HepG2 (cell line): ENCODE results near the gene UBE2M. TPM values are rescaled to one million over a fixed set of nuclear protein-coding genes. Genes with fewer than 3 reads are reported as not detected.

Source experiments
- CBX5 ChIP-seq: sonication (generic); formaldehyde crosslinking; IDR thresholded peaks from 2 replicates; pipeline ENCODE4 v1.4.0; 2020; ENCODE audit warnings: missing genetic modification reagents, borderline replicate concordance
- IRX3 ChIP-seq: sonication (generic); formaldehyde crosslinking; IDR thresholded peaks from 2 replicates; pipeline ENCODE4 v1.8.1; 2023; ENCODE audit warnings: mild to moderate bottlenecking, low read depth, missing genetic modification reagents, borderline replicate concordance
- MTA1 ChIP-seq: sonication (generic); formaldehyde crosslinking; IDR thresholded peaks from 2 replicates; pipeline ENCODE4 v1.4.0; 2020; ENCODE audit warnings: missing genetic modification reagents, mild to moderate bottlenecking, borderline replicate concordance
- POLR2AphosphoS2 ChIP-seq: IDR thresholded peaks from 2 replicates; pipeline ENCODE4 v1.6.1; 2011; ENCODE audit warnings: low read depth, low read length, improper control_type of control experiment
- TARDBP ChIP-seq: sonication (generic); formaldehyde crosslinking; IDR thresholded peaks from 2 replicates; pipeline ENCODE4 v1.8.0; 2022; ENCODE audit warnings: mild to moderate bottlenecking, missing genetic modification reagents
- ZBTB1 ChIP-seq: sonication (generic); formaldehyde crosslinking; IDR thresholded peaks from 2 replicates; pipeline ENCODE4 v1.4.0; 2020; ENCODE audit warnings: missing genetic modification reagents, borderline replicate concordance
- ZFP36 ChIP-seq: fragments of 150-350 bp; IDR thresholded peaks from 2 replicates; pipeline ENCODE4 v1.6.1; 2018; ENCODE audit warnings: borderline replicate concordance, low read length, low read depth; ENCODE audit not compliant: partially characterized antibody
- ZMYM4 ChIP-seq: sonication (generic); formaldehyde crosslinking; IDR thresholded peaks from 2 replicates; pipeline ENCODE4 v1.8.1; 2023; ENCODE audit warnings: mild to moderate bottlenecking, missing genetic modification reagents
- ZNF44 ChIP-seq: sonication (generic); formaldehyde crosslinking; IDR thresholded peaks from 2 replicates; pipeline ENCODE4 v1.5.1; 2020; ENCODE audit warnings: mild to moderate bottlenecking, missing genetic modification reagents
- ZNF609 ChIP-seq: sonication (generic); formaldehyde crosslinking; IDR thresholded peaks from 2 replicates; pipeline ENCODE4 v1.4.0; 2020; ENCODE audit warnings: mild to moderate bottlenecking, missing genetic modification reagents, borderline replicate concordance
- ZNF746 ChIP-seq: sonication (generic); formaldehyde crosslinking; IDR thresholded peaks from 2 replicates; pipeline ENCODE4 v1.8.0; 2022; ENCODE audit warnings: mild to moderate bottlenecking, missing genetic modification reagents
- ZNF775 ChIP-seq: sonication (generic); formaldehyde crosslinking; IDR thresholded peaks from 2 replicates; pipeline ENCODE4 v1.4.0; 2020; ENCODE audit warnings: missing genetic modification reagents, mild to moderate bottlenecking, moderate library complexity, borderline replicate concordance
- ZSCAN9 ChIP-seq: IDR thresholded peaks from 2 replicates; pipeline ENCODE4 v1.6.1; 2016; ENCODE audit warnings: borderline replicate concordance
- polyA plus RNA-seq, 8 experiments: library from polyadenylated mRNA; depleted of rRNA in 3 of 8; stranded (reverse) in 7 of 8; unstranded in 1 of 8; fragments of >200 nt; fragmentation: Illumina TruSeq in 4 of 8; extraction: Trizol in 4 of 8; gene quantifications; 2 replicates each; pipeline versions ENCODE4 v1.2.1 to v1.2.3, GENCODE V29; 2011 to 2016; ENCODE audit warnings: low read depth in 4 of 8, missing spikeins in 1 of 8, mixed read lengths in 1 of 8; ENCODE audit not compliant: insufficient read depth in 1 of 8
- total RNA-seq, 5 experiments: library from RNA; depleted of rRNA; stranded (reverse); fragments of >200 nt; fragmentation: Illumina TruSeq; extraction: Trizol; gene quantifications; 2 replicates each; pipeline ENCODE4 v1.2.3, GENCODE V29; 2016; ENCODE audit warnings: low read depth in 1 of 5
- TF ChIP-seq, protein P1 (sequence below): sonication (generic); formaldehyde crosslinking; IDR thresholded peaks from 2 replicates; pipeline ENCODE4 v1.9.0; 2021; ENCODE audit warnings: missing genetic modification reagents, mild to moderate bottlenecking, borderline replicate concordance
- TF ChIP-seq, protein P2 (sequence below): IDR thresholded peaks from 2 replicates; pipeline ENCODE4 v1.6.1; 2012; ENCODE audit warnings: low read depth, low read length, improper control_type of control experiment

UBE2M gene
- total and polyA plus RNA-seq, 2 of the 13 experiments (the other 11 are each of a cell fraction or from before 2014, with no cell fraction given) = 36.2 to 50.3 TPM

DNA sequence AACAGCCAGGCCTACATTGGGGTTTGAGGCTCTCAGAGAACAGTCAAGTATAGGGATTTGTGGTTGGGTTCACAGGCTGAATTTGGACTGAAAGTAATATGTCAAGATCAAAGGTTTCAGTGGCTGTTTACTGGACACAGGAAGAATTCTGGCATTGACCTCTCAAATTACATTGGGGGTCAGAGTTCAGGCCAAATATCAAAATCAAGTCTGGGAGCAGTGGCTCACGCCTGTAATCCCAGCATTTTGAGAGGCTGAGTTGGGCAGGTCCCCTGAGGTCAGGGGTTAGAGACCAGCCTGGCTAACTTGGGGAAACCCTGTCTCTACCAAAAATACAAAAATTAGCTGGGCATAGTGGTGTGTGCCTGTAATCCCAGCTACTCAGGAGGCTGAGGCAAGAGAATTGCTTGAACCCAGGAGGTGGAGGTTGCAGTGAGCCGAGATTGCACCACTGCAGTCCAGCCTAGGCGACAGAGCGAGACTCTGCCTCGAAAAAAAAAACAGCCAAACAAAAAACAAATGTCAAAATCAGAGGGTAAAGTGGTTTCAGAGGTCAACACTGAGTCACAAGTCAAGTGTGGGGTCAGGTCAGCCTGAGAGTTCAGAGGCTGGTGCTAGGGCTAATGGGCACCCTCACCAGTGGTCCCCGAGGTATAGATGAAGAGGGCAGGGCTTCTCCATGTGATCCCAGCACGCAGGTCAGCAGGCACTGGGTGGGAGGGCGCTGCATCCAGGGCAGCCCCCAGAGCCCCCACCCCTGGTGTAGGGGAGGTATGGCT lies 48.1 kb downstream of the UBE2M start (continued):
- TF ChIP-seq ZNF775 (CRISPR knock-in tag) (no peak), TARDBP (CRISPR knock-in tag) (peak; percentile 58; the same call in 1 of the 2 replicates), ZMYM4 (CRISPR knock-in tag) (no peak; the same call in 1 of the 2 replicates), ZNF44 (CRISPR knock-in tag) (no peak), ZNF609 (CRISPR knock-in tag) (no peak; the same call in 1 of the 2 replicates), ZBTB1 (CRISPR knock-in tag) (no peak), IRX3 (CRISPR knock-in tag) (0 out of 2 replicates have a peak, but pooled peaks have one; percentile 5), ZFP36 (no peak), CBX5 (no peak), ZNF746 (CRISPR knock-in tag) (no peak), MTA1 (CRISPR knock-in tag) (no peak), ZSCAN9 (CRISPR knock-in tag) (no peak), POLR2AphosphoS2 (no peak)
- TF ChIP-seq, protein P1, sequence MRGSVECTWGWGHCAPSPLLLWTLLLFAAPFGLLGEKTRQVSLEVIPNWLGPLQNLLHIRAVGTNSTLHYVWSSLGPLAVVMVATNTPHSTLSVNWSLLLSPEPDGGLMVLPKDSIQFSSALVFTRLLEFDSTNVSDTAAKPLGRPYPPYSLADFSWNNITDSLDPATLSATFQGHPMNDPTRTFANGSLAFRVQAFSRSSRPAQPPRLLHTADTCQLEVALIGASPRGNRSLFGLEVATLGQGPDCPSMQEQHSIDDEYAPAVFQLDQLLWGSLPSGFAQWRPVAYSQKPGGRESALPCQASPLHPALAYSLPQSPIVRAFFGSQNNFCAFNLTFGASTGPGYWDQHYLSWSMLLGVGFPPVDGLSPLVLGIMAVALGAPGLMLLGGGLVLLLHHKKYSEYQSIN (CRISPR knock-in tag) = no peak
- TF ChIP-seq, protein P2, sequence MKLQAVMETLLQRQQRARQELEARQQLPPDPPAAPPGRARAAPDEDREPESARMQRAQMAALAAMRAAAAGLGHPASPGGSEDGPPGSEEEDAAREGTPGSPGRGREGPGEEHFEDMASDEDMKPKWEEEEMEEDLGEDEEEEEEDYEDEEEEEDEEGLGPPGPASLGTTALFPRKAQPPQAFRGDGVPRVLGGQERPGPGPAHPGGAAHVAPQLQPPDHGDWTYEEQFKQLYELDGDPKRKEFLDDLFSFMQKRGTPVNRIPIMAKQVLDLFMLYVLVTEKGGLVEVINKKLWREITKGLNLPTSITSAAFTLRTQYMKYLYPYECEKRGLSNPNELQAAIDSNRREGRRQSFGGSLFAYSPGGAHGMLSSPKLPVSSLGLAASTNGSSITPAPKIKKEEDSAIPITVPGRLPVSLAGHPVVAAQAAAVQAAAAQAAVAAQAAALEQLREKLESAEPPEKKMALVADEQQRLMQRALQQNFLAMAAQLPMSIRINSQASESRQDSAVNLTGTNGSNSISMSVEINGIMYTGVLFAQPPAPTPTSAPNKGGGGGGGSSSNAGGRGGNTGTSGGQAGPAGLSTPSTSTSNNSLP = peak; percentile 45; the same call in 1 of the 2 replicates
